ENCODE data around the gene PQBP1. TPM values are rescaled to one million over a fixed set of nuclear protein-coding genes. Genes with fewer than 3 reads are reported as not detected.

Gene PQBP1
- total RNA-seq, 4 donors from 2014 or later, result 61.3 to 90.4 (median 67.8) TPM

DNA sequence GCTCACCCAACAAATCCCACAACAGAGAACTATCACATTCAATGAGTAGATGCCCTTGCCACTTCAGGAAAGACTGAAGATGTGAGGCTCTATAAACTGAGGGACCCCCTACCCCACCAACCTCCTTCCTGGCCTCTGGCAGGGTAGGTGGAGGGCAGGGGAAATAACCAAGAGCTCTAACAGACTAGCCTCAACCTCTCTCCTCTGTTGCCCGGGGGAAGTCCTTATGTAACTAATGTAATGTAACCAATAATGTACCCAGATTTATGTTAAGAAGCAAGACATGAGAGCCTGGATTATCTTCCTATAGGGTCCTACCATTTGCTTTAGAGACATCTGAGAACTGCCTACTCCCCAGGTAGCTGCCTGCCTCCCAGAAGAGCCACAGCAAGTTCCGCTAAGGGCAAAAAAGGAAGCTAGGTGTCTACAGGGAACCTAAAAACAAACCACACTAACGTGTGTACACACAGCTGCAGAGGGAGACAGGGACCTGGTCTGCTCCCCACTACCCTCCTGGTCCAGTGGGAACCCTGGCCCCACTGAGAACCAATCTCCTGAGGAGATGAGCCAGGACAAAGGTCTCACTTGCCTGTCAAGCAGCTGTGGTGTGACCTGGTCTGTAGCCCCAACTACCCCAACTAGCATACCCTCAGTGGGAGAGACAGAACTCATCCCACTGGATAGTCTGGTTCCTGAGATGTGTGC is 41.9 kb downstream of the PQBP1 start:
- Histone ChIP-seq H3K4me3 (no peak overlapping the region), H3K9me3 (no peaks in the 10 kb centered on the region), H3K36me3 (no peaks in the 10 kb centered on the region), H3K27ac (no peak overlapping the region), H3K4me1 (no peaks in the 10 kb centered on the region), H3K27me3 (no peaks in the 10 kb centered on the region)
- in situ Hi-C loops (cut with MboI; ENCODE audit: low sequenced_read_pairs in 4 of 4) (loop anchor here in 1 of 4 donors (25.0 kb wide), 1 partner anchor 302 kb away; no protein-coding TSS in a partner anchor), intact Hi-C loops (cut with DNase I; ENCODE audit: low total_unique reads) (no loop called here)
- TF ChIP-seq POLR2A (IDR thresholded peaks at IDR 0.05), result no peak
- no peak for TF ChIP-seq CTCF (IDR thresholded peaks at IDR 0.05 in 4 of 5, conservative IDR thresholded peaks at IDR 0.05 in 1 of 5)
- ATAC-seq (no peak), DNase-seq (no peak)

- Histone ChIP-seq H3K4me3 (no peak overlapping the region), H3K9me3 (no peaks in the 10 kb centered on the region), H3K4me1 (peaks cover 0 to 2% of the 10 kb centered on the region in 2 donors), H3K36me3 (no peaks in the 10 kb centered on the region), H3K27ac (no peak overlapping the region), H3K27me3 (no peaks in the 10 kb centered on the region)
- intact Hi-C loops (cut with DNase I; ENCODE audit: low total_unique reads), result no loop called here
- TF ChIP-seq POLR2A (IDR thresholded peaks at IDR 0.05), result no peak
- no peak for TF ChIP-seq CTCF (IDR thresholded peaks at IDR 0.05 in 4 of 5, conservative IDR thresholded peaks at IDR 0.05 in 1 of 5)
- in situ Hi-C loops (cut with MboI; ENCODE audit: low sequenced_read_pairs in 4 of 4), result loop anchor here in 1 of 4 donors (25.0 kb wide), 1 partner anchor 303 kb away; no protein-coding TSS in a partner anchor
- no peak for DNase-seq
- no peak for ATAC-seq
Measured at GRCh38 chrX:48940404-48940955, 42.8 kb downstream of the PQBP1 start.

GRCh38 chrX:48942895-48943294 is 45.2 kb downstream of the PQBP1 start:
- Histone ChIP-seq H3K9me3 (no peaks in the 10 kb centered on the region), H3K4me1 (peaks cover 0 to 5% of the 10 kb centered on the region in 2 donors), H3K27ac (no peak overlapping the region), H3K4me3 (no peak overlapping the region), H3K27me3 (no peaks in the 10 kb centered on the region), H3K36me3 (no peaks in the 10 kb centered on the region)
- DNase-seq (no peak), ATAC-seq (no peak)
- in situ Hi-C loops (cut with MboI; ENCODE audit: low sequenced_read_pairs in 4 of 4), result loop anchor here in 1 of 4 donors (25.0 kb wide), 1 partner anchor 306 kb away; no protein-coding TSS in a partner anchor
- TF ChIP-seq CTCF (IDR thresholded peaks at IDR 0.05 in 4 of 5, conservative IDR thresholded peaks at IDR 0.05 in 1 of 5), result no peak
- no peak for TF ChIP-seq POLR2A (IDR thresholded peaks at IDR 0.05)
- intact Hi-C loops (cut with DNase I; ENCODE audit: low total_unique reads), result no loop called here

DNA sequence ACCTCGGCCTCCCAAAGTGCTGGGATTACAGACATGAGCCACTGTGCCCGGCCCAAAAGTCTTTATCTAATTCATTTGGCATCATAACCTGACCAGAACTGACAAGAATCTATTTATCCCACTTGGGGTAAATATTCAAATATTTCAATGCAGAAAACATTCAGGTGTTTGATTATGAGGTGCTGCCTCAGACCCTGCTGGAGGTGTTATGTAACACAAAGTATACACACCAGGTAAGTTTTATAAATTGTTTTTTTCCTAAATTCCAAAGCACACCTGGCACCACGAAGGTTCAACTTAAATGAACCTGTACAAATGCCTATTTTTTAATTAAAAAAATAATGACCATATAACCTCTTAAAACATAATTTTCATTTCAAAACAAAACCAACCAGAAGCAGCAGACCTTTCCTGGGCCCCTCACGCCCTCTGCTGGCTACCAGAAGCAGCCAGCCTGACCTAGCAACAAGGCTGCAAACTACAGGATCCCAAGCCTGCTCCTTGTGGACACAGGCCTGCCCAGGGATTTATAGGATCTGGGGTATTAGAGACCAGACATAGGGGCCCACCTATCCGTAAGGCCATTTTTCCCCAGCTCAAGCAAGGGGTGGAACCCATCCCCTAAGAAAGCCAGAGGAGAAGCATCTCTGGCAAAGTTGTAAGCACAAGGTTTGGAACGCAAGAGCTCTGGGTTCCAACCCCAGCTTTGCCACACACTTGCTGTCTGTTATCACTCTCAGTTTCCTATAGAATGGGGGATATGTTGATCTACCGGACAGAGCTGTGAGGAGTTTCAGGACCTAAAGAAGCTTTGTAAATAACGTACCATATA is 48.0 kb downstream of the PQBP1 start:
- intact Hi-C loops (cut with DNase I; ENCODE audit: low total_unique reads), result no loop called here
- DNase-seq, result peak in 1 of 2 donors; percentile 15
- TF ChIP-seq POLR2A (IDR thresholded peaks at IDR 0.05) (no peak), CTCF (IDR thresholded peaks at IDR 0.05 in 4 of 5, conservative IDR thresholded peaks at IDR 0.05 in 1 of 5) (peak; percentile 17 to 57 (median 29))
- ATAC-seq, result no peak
- Histone ChIP-seq H3K9me3 (no peaks in the 10 kb centered on the region), H3K36me3 (no peaks in the 10 kb centered on the region), H3K4me1 (peaks cover 0 to 5% of the 10 kb centered on the region in 2 donors), H3K27me3 (no peaks in the 10 kb centered on the region), H3K27ac (no peak overlapping the region), H3K4me3 (no peak overlapping the region)
- in situ Hi-C loops (cut with MboI; ENCODE audit: low sequenced_read_pairs in 4 of 4), result loop anchor here in 1 of 4 donors (25.0 kb wide), 1 partner anchor 308 kb away; no protein-coding TSS in a partner anchor
